HepG2 (cell line): ENCODE data around the gene OR6C68. TPM values are rescaled to one million over a fixed set of nuclear protein-coding genes. Genes with fewer than 3 reads are reported as not detected.

Source experiments
- ATAC-seq: fragments of 200-7000 bp; cut with Tn5 transposase; 3 replicates; pipeline ENCODE4 v1.9.1; 2020; ENCODE audit warnings: mild to moderate bottlenecking, moderate library complexity
- BruUV-seq: library from RNA; stranded (reverse); fragments of 400-500 nt; replicated peaks from 2 replicates; lab custom pipeline; 2021; lab: Mats Ljungman, UMichigan
- CTCF ChIA-PET: fragments of 300-600 bp; formaldehyde crosslinking; extraction: SDS; loops from one replicate; lab custom pipeline; 2021; ENCODE audit warnings: low total read pairs, inconsistent platforms, low intra/inter-chr PET ratio; lab: Yijun Ruan, JAX
- POLR2A ChIA-PET: fragments of 350-600 bp; sonication (Branson Sonifier 250); formaldehyde crosslinking; loops from one replicate; lab custom pipeline; 2020; ENCODE audit warnings: antibody characterized with exemption, inconsistent platforms; lab: Yijun Ruan, JAX
- DNase-seq: peaks from one replicate; pipeline ENCODE4 v3.0.0-alpha.2; 2015; ENCODE audit warnings: low spot score
- FAIRE-seq: peaks from 3 replicates; lab custom pipeline; 2011; peaks lifted over from hg19 to GRCh38; lab: Jason Lieb, UNC
- H2AFZ ChIP-seq: one replicate; pipeline ENCODE4 v1.6.1; 2011; ENCODE audit warnings: low read length, inconsistent platforms
- H3K27ac ChIP-seq: fragments of 300-600 bp; 3 replicates; pipeline ENCODE4 v1.8.0; 2011; ENCODE audit warnings: mixed run types, mild to moderate bottlenecking, mixed read lengths, low read length, inconsistent platforms; ENCODE audit not compliant: insufficient read depth; ENCODE audit errors: extremely low read length
- H3K27me3 ChIP-seq, 2 experiments: fragments of 200-600 bp in 1 of 2; 2 replicates in 1 of 2; 3 replicates in 1 of 2; pipeline versions ENCODE4 v1.6.0 to v1.8.0; 2011; ENCODE audit warnings: low read length in 2 of 2, mild to moderate bottlenecking in 2 of 2, moderate library complexity in 2 of 2, inconsistent platforms in 1 of 2; ENCODE audit not compliant: insufficient read depth in 2 of 2, control insufficient read depth in 1 of 2
- H3K36me3 ChIP-seq, 2 experiments: fragments of 200-600 bp in 1 of 2; replicated peaks in 1 of 2; 2 replicates in 1 of 2; 3 replicates in 1 of 2; pipeline versions ENCODE4 v1.5.1 to v1.8.0; 2011; ENCODE audit warnings: low read length in 2 of 2, inconsistent platforms in 1 of 2; ENCODE audit not compliant: insufficient read depth in 2 of 2, control insufficient read depth in 1 of 2
- H3K4me1 ChIP-seq: 2 replicates; pipeline ENCODE4 v1.5.1; 2012; ENCODE audit warnings: low read length, inconsistent platforms; ENCODE audit not compliant: insufficient read depth
- H3K4me2 ChIP-seq: 2 replicates; pipeline ENCODE4 v1.6.0; 2011; ENCODE audit warnings: low read depth, low read length, inconsistent platforms
- H3K4me3 ChIP-seq, 3 experiments: fragments of 200-600 bp in 1 of 3; sonication (generic), shearing (Covaris generic) in 1 of 3; replicated peaks in 1 of 3; 2 replicates each; pipeline ENCODE4 v1.5.1; 2011 to 2016; ENCODE audit warnings: low read length in 3 of 3, inconsistent platforms in 2 of 3, low read depth in 2 of 3, mild to moderate bottlenecking in 2 of 3, control low read depth in 1 of 3, mixed read lengths in 1 of 3; ENCODE audit not compliant: insufficient read depth in 1 of 3
- H3K79me2 ChIP-seq: one replicate; pipeline ENCODE4 v1.6.1; 2011; ENCODE audit warnings: low read length, inconsistent platforms; ENCODE audit not compliant: insufficient read depth
- H3K9ac ChIP-seq: 2 replicates; pipeline ENCODE4 v1.6.0; 2011; ENCODE audit warnings: mild to moderate bottlenecking, low read depth, low read length, inconsistent platforms; ENCODE audit not compliant: insufficient read depth
- H3K9me3 ChIP-seq: 2 replicates; pipeline ENCODE4 v1.5.1; 2012; ENCODE audit warnings: mild to moderate bottlenecking, low read length
- H4K20me1 ChIP-seq: 2 replicates; pipeline ENCODE4 v1.6.0; 2011; ENCODE audit warnings: inconsistent platforms, mild to moderate bottlenecking, low read length, moderate library complexity; ENCODE audit not compliant: insufficient read depth
- AKNA ChIP-seq: sonication (generic); formaldehyde crosslinking; IDR thresholded peaks from 2 replicates; pipeline ENCODE4 v1.4.0; 2020; ENCODE audit warnings: missing genetic modification reagents, borderline replicate concordance
- BCL3 ChIP-seq: sonication (generic); formaldehyde crosslinking; IDR thresholded peaks from 2 replicates; pipeline ENCODE4 v1.5.1; 2020; ENCODE audit warnings: mild to moderate bottlenecking, missing genetic modification reagents, moderate library complexity
- CEBPG ChIP-seq: IDR thresholded peaks from 2 replicates; pipeline ENCODE4 v1.6.1; 2016
- CENPX ChIP-seq: sonication (generic); formaldehyde crosslinking; IDR thresholded peaks from 2 replicates; pipeline ENCODE4 v1.9.0; 2021; ENCODE audit warnings: mild to moderate bottlenecking, missing genetic modification reagents, moderate library complexity
- FOXK2 ChIP-seq: fragments of 450-650 bp; IDR thresholded peaks from 2 replicates; pipeline ENCODE4 v1.6.1; 2016
- KLF13 ChIP-seq: sonication (generic); formaldehyde crosslinking; IDR thresholded peaks from 2 replicates; pipeline ENCODE4 v1.4.0; 2020; ENCODE audit warnings: mild to moderate bottlenecking, missing genetic modification reagents
- RAD21 ChIP-seq: fragments of 450-650 bp; formaldehyde crosslinking; IDR thresholded peaks from 2 replicates; pipeline ENCODE4 v1.5.0; 2020; ENCODE audit warnings: mild to moderate bottlenecking
- ZBTB4 ChIP-seq: sonication (generic); formaldehyde crosslinking; IDR thresholded peaks from 2 replicates; pipeline ENCODE4 v1.4.0; 2020; ENCODE audit warnings: missing genetic modification reagents, mild to moderate bottlenecking, borderline replicate concordance
- ZNF33A ChIP-seq: sonication (generic); formaldehyde crosslinking; IDR thresholded peaks from 2 replicates; pipeline ENCODE4 v1.5.1; 2020; ENCODE audit warnings: missing genetic modification reagents, mild to moderate bottlenecking, moderate library complexity, borderline replicate concordance
- ZNF550 ChIP-seq: sonication (generic); formaldehyde crosslinking; IDR thresholded peaks from 2 replicates; pipeline ENCODE4 v1.4.0; 2020; ENCODE audit warnings: mild to moderate bottlenecking, missing genetic modification reagents, borderline replicate concordance
- in situ Hi-C: cut with HindIII; loops from 2 replicates; pipeline ENCODE4 v1.10.0; 2017; ENCODE audit warnings: low pct_unique_long_range_greater_than_20kb; ENCODE audit not compliant: extremely low pct_ligation_motif_present
- intact Hi-C: fragments of 100-400 bp; cut with micrococcal nuclease; formaldehyde crosslinking; loops from one replicate; pipeline ENCODE4 v1.10.0; 2022; ENCODE audit not compliant: unreplicated experiment
- polyA plus RNA-seq, 8 experiments: library from polyadenylated mRNA; depleted of rRNA in 3 of 8; stranded (reverse) in 7 of 8; unstranded in 1 of 8; fragments of >200 nt; fragmentation: Illumina TruSeq in 4 of 8; extraction: Trizol in 4 of 8; gene quantifications; 2 replicates each; pipeline versions ENCODE4 v1.2.1 to v1.2.3, GENCODE V29; 2011 to 2016; ENCODE audit warnings: low read depth in 4 of 8, missing spikeins in 1 of 8, mixed read lengths in 1 of 8; ENCODE audit not compliant: insufficient read depth in 1 of 8
- total RNA-seq, 5 experiments: library from RNA; depleted of rRNA; stranded (reverse); fragments of >200 nt; fragmentation: Illumina TruSeq; extraction: Trizol; gene quantifications; 2 replicates each; pipeline ENCODE4 v1.2.3, GENCODE V29; 2016; ENCODE audit warnings: low read depth in 1 of 5

Gene OR6C68
- total and polyA plus RNA-seq, 2 of the 13 experiments (the other 11 are each of a cell fraction or from before 2014, with no cell fraction given), result not detected

GRCh38 chr12:55446326-55446725, 45.9 kb upstream of the OR6C68 start (continued):
- TF ChIP-seq ZNF33A (CRISPR knock-in tag) (no peak), RAD21 (CRISPR knock-in tag) (peak; percentile 83), ZBTB4 (no peak)
- TF ChIP-seq, all 625 proteins: peak for 6

- no TSS peak for BruUV-seq
- ChIA-PET POLR2A (no interaction called here), CTCF (interaction anchor here (1.0 kb wide), 1 partner anchor 171 kb away, joined by 3 read pairs; no protein-coding TSS in a partner anchor)
- no peak overlapping the region for H3K9ac ChIP-seq
- H3K4me3 ChIP-seq, result no peak overlapping the region
- H2AFZ ChIP-seq, result no peak overlapping the region
- H4K20me1 ChIP-seq, result no peaks in the 10 kb centered on the region
- no peaks in the 10 kb centered on the region for H3K9me3 ChIP-seq
- H3K36me3 ChIP-seq, result no peaks in the 10 kb centered on the region
- DNase-seq (no peak), ATAC-seq (no peak), FAIRE-seq (no peak)
- H3K4me1 ChIP-seq, result no peaks in the 10 kb centered on the region
- in situ Hi-C loops (loop anchor here (5.0 to 25.0 kb wide), 2 partner anchors 168 to 262 kb away; no protein-coding TSS in a partner anchor), intact Hi-C loops (loop anchor here (5.0 kb wide), 1 partner anchor 53 kb away; no protein-coding TSS in a partner anchor)
- no peaks in the 10 kb centered on the region for H3K79me2 ChIP-seq
- H3K4me2 ChIP-seq, result no peak overlapping the region
- H3K27ac ChIP-seq, result no peak overlapping the region
- no peaks in the 10 kb centered on the region for H3K27me3 ChIP-seq
- no peak for TF ChIP-seq FOXK2
- TF ChIP-seq CEBPG (CRISPR knock-in tag), result no peak
- no peak for TF ChIP-seq CENPX (CRISPR knock-in tag)
- TF ChIP-seq ZNF550, result no peak
- TF ChIP-seq KLF13 (CRISPR knock-in tag), result no peak
- TF ChIP-seq AKNA (CRISPR knock-in tag), result no peak
- no peak for TF ChIP-seq BCL3
Observed at GRCh38 chr12:55448825-55449224, 43.4 kb upstream of the OR6C68 start.
